HG03196 (cell line): Measurements from ENCODE around the gene LMTK2.

Experiments used
- ATAC-seq: cut with Tn5 transposase; IDR thresholded peaks from one replicate; pipeline ENCODE4 v1.9.1; 2021; ENCODE audit not compliant: unreplicated experiment

Gene LMTK2

GRCh38 chr7:98254516-98254915 is 147.9 kb downstream of the LMTK2 start:
- ATAC-seq = no peak

DNA sequence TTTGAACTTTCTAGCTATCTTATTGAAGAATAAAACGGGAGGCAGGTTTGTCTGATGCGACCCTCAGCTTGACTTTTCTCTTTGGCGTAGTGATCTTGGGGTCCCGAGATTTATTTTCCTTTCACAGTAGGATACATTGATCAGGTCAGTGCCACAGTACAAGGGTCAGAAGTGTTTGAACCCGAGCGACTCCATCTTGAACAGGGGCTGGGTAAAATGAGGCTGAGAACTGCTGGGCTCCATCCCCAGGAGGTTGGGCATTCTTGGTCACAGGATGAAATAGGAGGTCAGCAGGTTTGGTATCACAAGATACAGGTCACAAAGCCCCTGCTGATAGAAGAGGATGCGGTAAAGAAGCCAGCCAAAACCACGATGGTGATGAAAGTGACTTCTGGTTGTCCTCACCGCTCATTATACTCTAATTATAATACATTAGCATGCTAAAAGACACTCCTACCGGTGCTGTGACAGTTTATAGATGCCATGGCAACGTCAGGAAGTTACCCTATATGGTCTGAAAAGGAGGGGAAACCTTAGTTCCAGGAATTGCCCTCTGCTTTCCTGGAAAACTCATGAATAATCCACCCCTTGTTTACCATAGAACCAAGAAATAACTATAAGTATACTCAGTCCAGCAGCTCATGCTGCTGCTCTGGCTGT is 148.4 kb downstream of the LMTK2 start:
- no peak for ATAC-seq

- no peak for ATAC-seq
These were observed 149.8 kb downstream of the LMTK2 start for GRCh38 chr7:98256431-98256830.

DNA sequence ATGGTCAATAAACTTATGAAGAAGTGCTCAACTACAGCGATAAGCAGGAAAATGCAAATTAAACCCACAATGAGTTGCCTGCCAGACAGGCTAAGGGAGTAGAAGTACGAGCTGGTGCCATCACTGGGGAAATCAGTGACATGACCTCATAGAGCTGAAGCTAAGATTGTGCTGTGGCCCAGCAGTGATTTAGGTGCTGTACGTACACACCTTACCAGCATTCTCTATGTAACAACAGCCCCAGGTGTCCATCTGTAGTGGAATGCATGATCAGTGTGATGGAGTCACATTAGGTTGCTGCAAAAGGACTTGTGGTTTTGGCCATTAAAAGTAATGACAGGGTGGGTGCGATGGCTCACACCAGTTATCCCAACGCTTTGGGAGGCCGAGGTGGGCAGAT is 151.0 kb downstream of the LMTK2 start:
- ATAC-seq = no peak
